ENCODE data around the gene FLT1. TPM values are rescaled to one million over a fixed set of nuclear protein-coding genes. Genes with fewer than 3 reads are reported as not detected.

Gene FLT1
- total RNA-seq, 1 donor from 2014 or later = 0.47 TPM

DNA sequence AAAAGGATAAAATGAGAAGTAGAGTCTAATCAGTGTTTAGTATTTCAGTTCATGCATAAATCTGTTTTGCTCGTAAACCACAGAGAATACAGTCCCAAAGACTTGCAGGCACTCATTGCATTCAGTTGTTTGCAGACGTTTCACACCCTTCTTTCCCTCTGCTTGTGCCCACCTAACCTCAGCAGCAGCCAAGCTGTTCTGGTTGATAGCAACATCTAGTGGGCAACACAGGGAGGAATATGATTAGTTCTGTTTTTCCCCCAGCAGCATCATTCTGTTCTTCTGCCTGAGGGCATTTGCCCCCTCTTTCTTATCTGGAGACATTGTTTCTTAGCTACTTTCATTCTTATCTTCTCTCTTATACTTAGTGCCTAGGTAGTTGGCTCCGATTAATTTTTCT lies 221.0 kb downstream of the FLT1 start:
- Histone ChIP-seq H3K36me3 (no peaks in the 10 kb centered on the region), H3K4me1 (no peaks in the 10 kb centered on the region), H3K4me3 (no peak overlapping the region), H3F3A (ENCODE audit: low read depth) (no peaks in the 10 kb centered on the region), H4K20me1 (ENCODE audit: low read depth) (peaks cover 4% of the 10 kb centered on the region), H3K79me2 (ENCODE audit: low read depth) (no peaks in the 10 kb centered on the region), H3K27me3 (no peaks in the 10 kb centered on the region), H2AFZ (replicated peaks) (no peak overlapping the region), H3K9me3 (ENCODE audit: low read depth) (no peaks in the 10 kb centered on the region), H3K4me2 (no peak overlapping the region), H3K9ac (no peak overlapping the region), H3K27ac (no peak overlapping the region)
- peaks cover 2% of the 10 kb centered on the region for H3K27me3 Mint-ChIP-seq (ENCODE audit: insufficient read depth, low read depth)
- TF ChIP-seq, protein P1, sequence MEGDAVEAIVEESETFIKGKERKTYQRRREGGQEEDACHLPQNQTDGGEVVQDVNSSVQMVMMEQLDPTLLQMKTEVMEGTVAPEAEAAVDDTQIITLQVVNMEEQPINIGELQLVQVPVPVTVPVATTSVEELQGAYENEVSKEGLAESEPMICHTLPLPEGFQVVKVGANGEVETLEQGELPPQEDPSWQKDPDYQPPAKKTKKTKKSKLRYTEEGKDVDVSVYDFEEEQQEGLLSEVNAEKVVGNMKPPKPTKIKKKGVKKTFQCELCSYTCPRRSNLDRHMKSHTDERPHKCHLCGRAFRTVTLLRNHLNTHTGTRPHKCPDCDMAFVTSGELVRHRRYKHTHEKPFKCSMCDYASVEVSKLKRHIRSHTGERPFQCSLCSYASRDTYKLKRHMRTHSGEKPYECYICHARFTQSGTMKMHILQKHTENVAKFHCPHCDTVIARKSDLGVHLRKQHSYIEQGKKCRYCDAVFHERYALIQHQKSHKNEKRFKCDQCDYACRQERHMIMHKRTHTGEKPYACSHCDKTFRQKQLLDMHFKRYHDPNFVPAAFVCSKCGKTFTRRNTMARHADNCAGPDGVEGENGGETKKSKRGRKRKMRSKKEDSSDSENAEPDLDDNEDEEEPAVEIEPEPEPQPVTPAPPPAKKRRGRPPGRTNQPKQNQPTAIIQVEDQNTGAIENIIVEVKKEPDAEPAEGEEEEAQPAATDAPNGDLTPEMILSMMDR (IDR thresholded peaks at IDR 0.05) = peak; percentile 27
- no peak for TF ChIP-seq EZH2 (IDR thresholded peaks at IDR 0.05)
- H3K4me3 Mint-ChIP-seq = no peak overlapping the region
- peaks cover 6% of the 10 kb centered on the region for H3K36me3 Mint-ChIP-seq
- H3K9me3 Mint-ChIP-seq = no peaks in the 10 kb centered on the region
- H3K4me1 Mint-ChIP-seq = no peaks in the 10 kb centered on the region
- H3K27ac Mint-ChIP-seq = no peak overlapping the region
- peak; percentile 6 for DNase-seq (ENCODE audit: low spot score)

DNA sequence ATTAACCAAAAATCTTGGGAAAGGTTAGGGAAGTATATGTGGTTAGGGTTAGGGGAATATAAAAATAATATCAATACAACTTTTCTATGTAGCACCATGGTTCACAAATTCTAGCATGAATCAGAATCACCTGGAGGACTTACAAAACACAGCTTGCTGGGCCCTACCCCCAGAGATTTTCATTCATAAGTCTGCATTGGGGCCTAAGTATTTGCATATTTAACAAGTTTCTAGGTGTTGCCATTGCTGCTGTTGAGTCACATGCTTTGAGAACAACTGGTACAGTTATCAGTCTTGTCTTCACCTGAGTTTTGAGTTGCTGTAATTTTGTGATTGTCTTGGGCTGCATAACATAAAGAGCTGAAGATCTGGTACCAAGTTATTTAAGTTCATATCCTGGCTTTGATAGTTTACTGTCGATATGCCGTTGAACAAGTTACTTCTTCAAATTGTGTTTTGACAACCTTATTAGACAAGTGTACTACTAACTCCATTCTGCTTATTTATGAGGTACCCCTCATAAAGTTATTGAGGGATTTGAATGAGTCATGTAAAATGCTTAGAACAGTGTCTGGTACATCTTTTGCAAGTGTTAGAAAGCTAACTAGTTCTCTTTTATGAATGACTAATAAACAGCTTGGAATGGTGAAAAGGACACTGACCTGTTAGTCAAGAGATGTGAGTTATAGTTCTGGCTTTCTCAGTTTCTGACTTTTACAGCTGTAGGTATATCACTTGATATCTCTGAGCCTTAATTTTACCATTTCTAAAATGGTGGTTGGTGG lies 223.7 kb downstream of the FLT1 start:
- peaks cover 5% of the 10 kb centered on the region for H3K36me3 ChIP-seq
- H3K79me2 ChIP-seq (ENCODE audit: low read depth) = no peaks in the 10 kb centered on the region
- H3K4me2 ChIP-seq = no peak overlapping the region
- Mint-ChIP-seq H3K36me3 (peaks cover 16% of the 10 kb centered on the region), H3K9me3 (no peaks in the 10 kb centered on the region), H3K27me3 (ENCODE audit: insufficient read depth, low read depth) (peaks cover 2% of the 10 kb centered on the region), H3K4me1 (no peaks in the 10 kb centered on the region), H3K4me3 (no peak overlapping the region), H3K27ac (no peak overlapping the region)
- no peaks in the 10 kb centered on the region for H3K27me3 ChIP-seq
- no peaks in the 10 kb centered on the region for H3F3A ChIP-seq (ENCODE audit: low read depth)
- H2AFZ ChIP-seq (replicated peaks) = no peak overlapping the region
- H3K9ac ChIP-seq = no peak overlapping the region
- no peaks in the 10 kb centered on the region for H3K4me1 ChIP-seq
- H3K4me3 ChIP-seq = no peak overlapping the region
- H3K9me3 ChIP-seq (ENCODE audit: low read depth) = no peaks in the 10 kb centered on the region
- H4K20me1 ChIP-seq (ENCODE audit: low read depth) = peaks cover 1% of the 10 kb centered on the region
- DNase-seq (ENCODE audit: low spot score) = no peak
- no peak overlapping the region for H3K27ac ChIP-seq
- no peak for TF ChIP-seq EZH2 (IDR thresholded peaks at IDR 0.05)
- TF ChIP-seq, protein P1 (IDR thresholded peaks at IDR 0.05) = no peak
- TF ChIP-seq EZH2phosphoT487 (IDR thresholded peaks at IDR 0.05) = no peak

DNA sequence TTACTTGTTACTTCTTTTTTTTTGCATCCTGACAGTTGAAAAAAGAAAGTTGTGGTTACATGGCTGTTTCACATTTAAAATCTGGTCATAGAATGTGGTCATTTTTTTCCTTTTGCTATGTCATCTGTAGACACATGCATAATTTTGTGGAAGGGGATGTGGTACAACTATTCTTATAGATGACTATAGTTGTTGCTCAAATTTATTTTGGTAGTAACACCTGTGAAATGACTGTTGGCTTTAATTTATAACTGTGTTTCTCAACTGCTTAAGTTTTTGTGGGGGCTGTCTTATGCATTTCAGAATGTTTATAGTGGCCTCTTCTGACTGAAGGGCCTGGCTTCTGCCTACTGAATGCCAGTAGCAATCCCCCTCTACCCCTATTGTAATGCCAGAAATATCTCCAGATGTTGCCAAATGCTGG lies 226.1 kb downstream of the FLT1 start:
- Histone ChIP-seq H3F3A (ENCODE audit: low read depth) (no peaks in the 10 kb centered on the region), H3K79me2 (ENCODE audit: low read depth) (no peaks in the 10 kb centered on the region), H2AFZ (replicated peaks) (no peak overlapping the region), H3K27ac (no peak overlapping the region), H3K4me3 (no peak overlapping the region), H4K20me1 (ENCODE audit: low read depth) (no peaks in the 10 kb centered on the region), H3K9ac (no peak overlapping the region), H3K9me3 (ENCODE audit: low read depth) (no peaks in the 10 kb centered on the region), H3K4me1 (no peaks in the 10 kb centered on the region), H3K27me3 (no peaks in the 10 kb centered on the region), H3K36me3 (peaks cover 8% of the 10 kb centered on the region), H3K4me2 (no peak overlapping the region)
- DNase-seq (ENCODE audit: low spot score) = no peak
- no peak overlapping the region for H3K27ac Mint-ChIP-seq
- H3K4me3 Mint-ChIP-seq = no peak overlapping the region
- H3K4me1 Mint-ChIP-seq = no peaks in the 10 kb centered on the region
- H3K36me3 Mint-ChIP-seq = peaks cover 13% of the 10 kb centered on the region
- TF ChIP-seq EZH2 (IDR thresholded peaks at IDR 0.05) (no peak), EZH2phosphoT487 (IDR thresholded peaks at IDR 0.05) (no peak)
- TF ChIP-seq, protein P1 (IDR thresholded peaks at IDR 0.05) = no peak
- no peaks in the 10 kb centered on the region for H3K9me3 Mint-ChIP-seq
- peaks cover 2% of the 10 kb centered on the region for H3K27me3 Mint-ChIP-seq (ENCODE audit: insufficient read depth, low read depth)

All from neural progenitor cell (in vitro differentiated cells).